Ureter (tissue), 1 donor: Measurements from ENCODE around the gene PA2G4. TPM values are rescaled to one million over a fixed set of nuclear protein-coding genes. Genes with fewer than 3 reads are reported as not detected.
"Not testable (repeated sequence)": the region's sequence is repeated elsewhere in the genome, so short reads cannot be mapped to it uniquely, and the experiment has no call there.

Experiments
- DNase-seq: peaks from one replicate; pipeline ENCODE4 v3.0.0-alpha.2; 2020; ENCODE audit warnings: low spot score
- total RNA-seq: library from RNA; stranded (reverse); gene quantifications from one replicate; pipeline ENCODE4 v1.2.4, GENCODE V29; 2023
- donor health status: DM: yes; HTN: yes; CAD: no.

The PA2G4 gene
- 139 TPM for total RNA-seq

DNA sequence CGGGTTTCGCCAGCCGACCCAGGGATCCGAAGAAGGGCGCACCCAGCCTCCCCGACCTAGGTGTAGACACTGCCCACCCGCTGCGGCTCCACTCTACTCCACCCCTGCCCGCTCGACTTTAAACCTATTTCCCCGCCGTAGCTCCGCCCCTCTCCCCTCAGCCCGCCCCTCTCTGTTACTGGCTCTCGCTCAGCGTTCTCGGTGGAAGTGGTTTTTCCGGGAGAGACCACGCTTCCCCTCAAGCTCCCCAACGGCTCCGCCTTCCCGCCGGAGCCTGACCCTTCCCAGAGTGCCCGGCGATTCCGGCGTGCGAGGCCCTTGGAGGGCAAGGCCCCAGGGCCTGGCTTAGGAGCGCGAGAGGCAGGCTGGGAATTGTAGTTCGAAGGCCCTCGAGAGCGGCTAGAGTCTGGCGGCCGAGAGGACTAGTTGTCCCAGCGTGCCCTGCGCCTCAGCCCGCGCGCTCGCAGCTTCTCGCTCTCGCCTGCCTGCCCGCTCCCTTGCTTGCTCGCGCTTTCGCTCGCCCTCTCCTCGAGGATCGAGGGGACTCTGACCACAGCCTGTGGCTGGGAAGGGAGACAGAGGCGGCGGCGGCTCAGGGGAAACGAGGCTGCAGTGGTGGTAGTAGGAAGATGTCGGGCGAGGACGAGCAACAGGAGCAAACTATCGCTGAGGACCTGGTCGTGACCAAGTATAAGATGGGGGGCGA is at the start of gene PA2G4:
Gene PA2G4 (plus strand): TSS at position 451 of the 706 bp plus-strand sequence. CDS start 179 bp downstream, at position 630.
- peak; percentile 97 for DNase-seq

DNA sequence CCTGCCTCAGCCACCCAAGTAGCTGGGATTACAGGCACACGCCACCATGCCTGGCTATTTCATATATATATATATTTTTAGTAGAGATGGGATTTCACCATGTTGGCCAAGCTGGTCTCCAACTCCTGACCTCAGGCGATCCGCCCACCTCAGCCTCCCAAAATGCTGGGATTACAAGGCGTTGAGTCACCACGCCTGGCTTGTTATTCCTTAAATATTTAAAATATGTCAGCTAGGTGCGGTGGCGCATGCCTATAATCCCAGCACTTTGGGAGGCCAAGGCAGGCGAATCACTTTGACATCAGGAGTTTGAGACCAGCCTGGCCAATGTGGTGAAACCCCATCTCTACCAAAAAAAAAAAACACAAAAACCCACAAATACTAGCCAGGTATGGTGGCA is 44.4 kb upstream of the PA2G4 start:
- not testable (repeated sequence) for DNase-seq

DNA sequence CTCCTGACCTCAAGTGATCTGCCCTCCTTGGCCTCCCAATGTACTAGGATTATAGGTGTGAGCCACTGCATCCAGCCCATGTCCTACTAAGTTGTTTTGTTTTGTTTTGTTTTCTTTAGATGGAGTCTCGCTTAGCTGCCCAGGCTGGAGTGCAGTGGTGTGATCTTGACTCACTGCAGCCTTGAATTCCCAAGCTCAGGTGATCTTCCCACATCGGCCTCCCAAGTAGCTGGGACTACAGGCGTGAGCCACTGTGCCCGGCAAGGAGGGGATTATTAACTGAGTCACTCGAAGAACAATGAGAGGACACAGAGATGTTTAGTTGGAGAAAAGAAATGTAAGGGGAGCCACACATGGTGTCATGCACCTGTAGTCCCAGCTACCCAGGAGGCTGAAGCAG is 42.4 kb upstream of the PA2G4 start:
- DNase-seq: no peak

GRCh38 chr12:56062996-56063395 is 41.4 kb upstream of the PA2G4 start:
- DNase-seq: no peak

DNA sequence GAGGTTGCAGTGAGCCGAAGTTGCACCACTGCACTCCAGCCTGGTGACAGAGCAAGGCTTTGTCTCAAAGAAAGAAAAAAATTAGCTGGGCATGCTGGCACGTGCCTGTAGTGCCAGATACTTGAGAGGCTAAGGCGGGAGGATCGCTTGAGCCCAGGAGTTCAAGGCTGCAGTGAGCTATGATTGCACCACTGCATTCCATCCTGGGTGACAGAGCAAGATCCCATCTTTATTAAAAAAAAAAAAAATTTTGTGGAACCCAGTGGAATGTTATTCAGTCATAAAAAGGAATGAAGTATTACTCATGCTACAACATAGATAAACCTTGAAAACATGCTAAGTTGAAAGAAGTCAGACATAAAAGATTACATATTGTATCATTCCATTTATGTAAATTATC is 32.7 kb upstream of the PA2G4 start:
- no peak for DNase-seq

DNA sequence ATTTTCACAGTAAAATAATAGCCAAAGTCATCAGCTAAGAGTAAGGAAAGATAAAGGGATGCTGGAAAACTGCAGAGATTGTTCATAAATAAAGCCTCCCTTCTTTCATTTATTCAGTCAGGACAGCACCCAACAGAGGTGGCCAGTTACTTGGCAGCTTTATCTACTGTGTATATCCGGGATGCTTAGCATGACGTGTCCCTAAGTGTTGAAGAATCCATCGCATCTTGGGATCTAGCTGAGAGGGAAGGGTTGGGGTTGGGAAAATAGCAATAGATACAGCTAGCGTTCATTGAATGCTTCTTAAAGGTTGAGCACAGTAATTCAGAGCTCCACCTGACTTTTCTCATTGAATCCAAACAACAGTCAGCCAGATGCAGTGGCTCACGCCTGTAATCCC is 30.0 kb upstream of the PA2G4 start:
- DNase-seq: no peak

DNA sequence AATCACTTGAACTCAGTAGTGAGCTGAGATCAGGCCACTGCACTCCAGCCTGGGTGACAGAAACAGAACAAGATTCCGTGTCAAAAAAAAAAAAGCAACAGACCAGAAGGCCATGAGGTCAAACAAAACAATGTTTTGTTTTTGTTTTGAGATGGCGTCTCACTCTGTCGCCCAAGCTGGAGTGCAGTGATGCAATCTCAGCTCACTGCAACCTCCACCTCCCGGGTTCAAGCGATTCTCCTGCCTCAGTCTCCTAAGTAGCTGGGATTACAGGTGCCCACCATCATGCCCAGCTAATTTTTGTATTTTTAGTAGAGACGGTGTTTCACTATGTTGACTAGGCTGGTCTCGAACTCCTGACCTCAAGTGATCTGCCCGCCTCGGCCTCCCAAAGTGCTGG is 26.4 kb upstream of the PA2G4 start:
- DNase-seq: not testable (repeated sequence)

GRCh38 chr12:56078427-56078826 is 25.9 kb upstream of the PA2G4 start:
- DNase-seq: no peak

- DNase-seq: peak; percentile 89
Measured at GRCh38 chr12:56078931-56079722, 25.2 kb upstream of the PA2G4 start.

DNA sequence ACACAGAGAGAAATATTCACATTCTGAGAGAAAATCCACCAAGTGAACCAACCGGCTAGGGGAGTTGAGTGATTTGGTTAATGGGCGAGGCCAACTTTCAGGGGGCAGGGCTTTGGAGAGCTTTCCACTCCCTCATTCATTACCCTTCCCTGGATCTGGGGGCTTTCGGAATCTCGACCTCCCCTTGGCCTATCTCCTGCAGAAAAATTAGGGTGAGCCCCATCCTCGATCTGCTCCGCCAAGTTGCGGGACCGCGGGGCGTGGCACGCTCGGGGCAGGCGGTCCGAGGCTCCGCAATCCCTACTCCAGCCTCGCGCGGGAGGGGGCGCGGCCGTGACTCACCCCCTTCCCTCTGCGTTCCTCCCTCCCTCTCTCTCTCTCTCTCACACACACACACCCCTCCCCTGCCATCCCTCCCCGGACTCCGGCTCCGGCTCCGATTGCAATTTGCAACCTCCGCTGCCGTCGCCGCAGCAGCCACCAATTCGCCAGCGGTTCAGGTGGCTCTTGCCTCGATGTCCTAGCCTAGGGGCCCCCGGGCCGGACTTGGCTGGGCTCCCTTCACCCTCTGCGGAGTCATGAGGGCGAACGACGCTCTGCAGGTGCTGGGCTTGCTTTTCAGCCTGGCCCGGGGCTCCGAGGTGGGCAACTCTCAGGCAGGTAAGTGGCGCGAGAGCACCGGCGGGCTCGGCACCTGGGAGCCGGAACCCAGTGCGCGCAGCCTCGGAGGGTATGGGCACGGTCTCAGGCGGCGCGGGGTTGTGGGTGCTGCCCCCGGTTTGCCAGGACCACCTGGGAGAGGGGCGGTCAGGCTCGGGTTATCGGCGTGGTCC is 24.4 kb upstream of the PA2G4 start, which contains the start of gene ERBB3:
Gene ERBB3 (plus strand): TSS at position 443 of the 833 bp plus-strand sequence. CDS start 136 bp downstream, at position 579.
- DNase-seq: peak; percentile 83

DNA sequence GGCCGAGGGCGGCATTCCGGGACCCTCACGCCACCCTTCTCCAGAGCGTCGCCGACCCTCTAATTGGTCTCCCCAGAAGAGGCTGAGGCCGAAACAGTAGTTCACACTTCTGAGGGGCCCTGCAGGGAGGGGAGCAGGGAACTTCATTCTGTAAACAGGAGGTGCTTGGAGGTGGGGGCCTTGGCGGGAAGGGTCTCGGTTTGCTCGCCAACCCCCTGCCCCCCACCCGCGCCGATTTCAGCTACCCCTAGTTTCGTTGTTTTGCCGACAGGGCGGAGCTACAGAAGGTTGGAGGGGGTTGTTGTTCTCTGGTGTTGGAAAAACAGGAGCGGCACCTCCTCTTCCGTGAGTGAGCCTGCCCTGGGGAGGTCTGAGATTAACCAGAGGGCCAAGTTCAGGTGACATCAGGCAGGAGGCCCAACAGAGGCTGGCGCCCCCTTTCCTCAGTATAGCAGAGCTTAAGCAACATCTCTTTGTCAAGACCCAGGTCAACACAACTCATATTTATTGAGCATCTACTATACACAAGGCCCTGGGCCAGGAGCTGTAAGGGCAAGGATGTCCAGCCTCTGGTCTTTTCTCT is 23.7 kb upstream of the PA2G4 start:
- DNase-seq: peak; percentile 56

DNA sequence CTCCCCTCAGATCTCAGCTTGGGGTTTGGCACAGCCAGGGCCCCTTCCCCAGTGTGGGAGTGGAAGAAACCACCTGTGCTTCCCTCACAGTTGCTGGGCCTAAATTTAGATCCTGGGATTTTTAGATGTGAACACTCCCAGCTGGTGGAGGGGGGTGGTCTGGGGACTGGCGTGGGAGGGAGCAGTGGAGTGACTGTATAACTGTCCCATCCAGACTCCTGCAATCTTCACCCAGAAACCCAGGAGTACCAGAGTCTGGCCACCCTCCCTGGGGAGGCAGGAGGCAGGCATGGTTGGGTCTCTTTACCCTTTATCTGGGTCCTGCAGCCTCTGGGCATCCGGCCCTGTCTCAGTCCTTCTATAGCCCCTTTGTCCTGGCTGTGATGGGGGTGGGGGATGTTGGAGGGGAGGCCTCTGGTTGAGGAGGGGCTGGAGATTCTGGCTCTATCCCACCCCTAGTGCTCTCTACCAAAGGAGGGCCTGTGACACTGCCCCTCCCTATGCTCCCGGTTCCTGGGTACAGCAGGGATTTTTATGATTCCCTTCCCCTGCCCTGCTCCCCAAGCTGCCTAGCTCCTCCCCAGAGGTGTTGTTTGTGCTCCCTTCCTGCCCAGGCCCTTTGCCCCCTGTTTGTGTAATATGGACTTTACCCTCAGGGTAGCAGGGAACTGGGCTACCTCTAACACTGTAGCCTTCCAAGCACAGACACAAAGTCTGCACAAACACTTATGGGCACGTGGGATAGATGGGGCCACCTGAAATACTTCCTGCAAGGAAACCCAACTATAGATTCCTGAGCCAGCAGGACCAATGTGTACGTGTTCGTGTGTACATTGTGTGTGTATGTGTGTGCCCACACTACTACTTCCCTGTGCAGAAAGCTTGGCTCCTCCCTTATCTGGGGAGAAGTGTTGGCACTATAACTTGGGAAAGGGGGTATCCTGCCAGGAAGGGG is 22.7 kb upstream of the PA2G4 start:
- DNase-seq: no peak

- DNase-seq: no peak
Measured at GRCh38 chr12:56082382-56082781, 22.0 kb upstream of the PA2G4 start.

GRCh38 chr12:56082967-56083366 is 21.4 kb upstream of the PA2G4 start:
- DNase-seq: no peak

- no peak for DNase-seq
Measured at GRCh38 chr12:56084958-56085543, 19.3 kb upstream of the PA2G4 start.

- peak; percentile 81 for DNase-seq
Measured at GRCh38 chr12:56086096-56086495, 18.3 kb upstream of the PA2G4 start.

DNA sequence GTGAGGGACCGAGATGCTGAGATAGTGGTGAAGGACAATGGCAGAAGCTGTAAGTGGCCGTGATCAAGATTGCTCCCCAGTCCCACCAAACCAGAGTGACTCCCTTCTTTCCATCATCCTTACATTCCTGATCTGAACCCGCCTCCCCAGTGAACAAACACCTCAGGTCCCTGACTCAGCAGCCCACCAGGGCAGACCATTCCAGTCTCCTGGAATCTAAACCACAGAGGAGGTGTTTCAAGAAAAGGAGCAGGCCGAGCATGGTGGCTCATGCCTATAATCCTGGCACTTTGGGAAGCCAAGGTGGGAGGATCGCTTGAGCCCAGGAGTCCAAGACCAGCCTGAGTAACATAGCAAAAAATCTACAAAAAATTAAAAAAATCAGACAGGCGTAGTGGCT is 17.8 kb upstream of the PA2G4 start:
- no peak for DNase-seq

GRCh38 chr12:56087220-56087619 is 17.1 kb upstream of the PA2G4 start:
- DNase-seq: peak; percentile 78

GRCh38 chr12:56097738-56098137 is 6.6 kb upstream of the PA2G4 start:
- DNase-seq: no peak

GRCh38 chr12:56098592-56098991 is 5.8 kb upstream of the PA2G4 start:
- DNase-seq: no peak
